RPMI8226 (cell line): ENCODE results near the gene NCKAP5L.
"Not testable (repeated sequence)": the region's sequence is repeated elsewhere in the genome, so short reads cannot be mapped to it uniquely, and the experiment has no call there.

Experiments used
- DNase-seq: peaks from one replicate; pipeline ENCODE4 v3.0.0-alpha.2; 2015

The NCKAP5L gene

GRCh38 chr12:49865109-49865781 is 37.0 kb upstream of the NCKAP5L start:
- no peak for DNase-seq

- no peak for DNase-seq
These were observed 36.5 kb upstream of the NCKAP5L start for GRCh38 chr12:49864798-49865090.

GRCh38 chr12:49863946-49864797 is 36.0 kb upstream of the NCKAP5L start:
- no peak for DNase-seq

- not testable (repeated sequence) for DNase-seq
These were observed 32.7 kb upstream of the NCKAP5L start for GRCh38 chr12:49860921-49861320.

- DNase-seq = not testable (repeated sequence)
These were observed 27.7 kb upstream of the NCKAP5L start for GRCh38 chr12:49855890-49856289.

- no peak for DNase-seq
These were observed 26.8 kb upstream of the NCKAP5L start for GRCh38 chr12:49854976-49855375.

- no peak for DNase-seq
These were observed 25.5 kb upstream of the NCKAP5L start for GRCh38 chr12:49853671-49854070.

GRCh38 chr12:49847161-49847560 is 18.9 kb upstream of the NCKAP5L start:
- no peak for DNase-seq

GRCh38 chr12:49846032-49846431 is 17.8 kb upstream of the NCKAP5L start:
- DNase-seq = no peak

GRCh38 chr12:49843876-49844437 is 15.7 kb upstream of the NCKAP5L start:
- DNase-seq = no peak

GRCh38 chr12:49843411-49843810 is 15.2 kb upstream of the NCKAP5L start:
- DNase-seq = no peak

GRCh38 chr12:49842519-49843352 is 14.5 kb upstream of the NCKAP5L start, which contains the start of gene BCDIN3D:
Gene BCDIN3D, minus strand, starts transcription at chr12:49843106. Its CDS starts 19 bp downstream, at chr12:49843087.
- DNase-seq = peak; percentile 94

- peak; percentile 53 for DNase-seq
These were observed 10.9 kb upstream of the NCKAP5L start for GRCh38 chr12:49838973-49839633.

GRCh38 chr12:49832836-49833421 is 4.7 kb upstream of the NCKAP5L start:
- DNase-seq = no peak

- no peak for DNase-seq
These were observed 3.5 kb upstream of the NCKAP5L start for GRCh38 chr12:49831717-49832116.

- no peak for DNase-seq
These were observed 663 bp downstream of the NCKAP5L start for GRCh38 chr12:49827401-49828099.

GRCh38 chr12:49827051-49827400 is 1.2 kb downstream of the NCKAP5L start:
- DNase-seq = no peak

GRCh38 chr12:49825971-49826421 is 2.2 kb downstream of the NCKAP5L start:
- no peak for DNase-seq

GRCh38 chr12:49825360-49825970 is 2.7 kb downstream of the NCKAP5L start:
- no peak for DNase-seq

- no peak for DNase-seq
These were observed 3.3 kb downstream of the NCKAP5L start for GRCh38 chr12:49824895-49825294.

GRCh38 chr12:49824416-49824815 is 3.8 kb downstream of the NCKAP5L start:
- DNase-seq = no peak
